HepG2 (cell line): ENCODE data around the gene TARBP2. TPM values are rescaled to one million over a fixed set of nuclear protein-coding genes. Genes with fewer than 3 reads are reported as not detected.

Experiments
- DR1 ChIP-seq: sonication (generic); formaldehyde crosslinking; IDR thresholded peaks from 2 replicates; pipeline ENCODE4 v1.8.0; 2021; ENCODE audit warnings: mild to moderate bottlenecking, missing genetic modification reagents, inconsistent platforms
- EED ChIP-seq: sonication (generic); formaldehyde crosslinking; IDR thresholded peaks from 2 replicates; pipeline ENCODE4 v1.5.0; 2020; ENCODE audit warnings: mild to moderate bottlenecking, missing genetic modification reagents
- ELF4 ChIP-seq: sonication (generic); formaldehyde crosslinking; IDR thresholded peaks from 2 replicates; pipeline ENCODE4 v1.5.0; 2020; ENCODE audit warnings: missing genetic modification reagents, mild to moderate bottlenecking, moderate library complexity, borderline replicate concordance
- GFI1 ChIP-seq: sonication (generic); formaldehyde crosslinking; IDR thresholded peaks from 2 replicates; pipeline ENCODE4 v1.5.0; 2020; ENCODE audit warnings: missing genetic modification reagents, mild to moderate bottlenecking, borderline replicate concordance
- GRHL1 ChIP-seq: sonication (generic); formaldehyde crosslinking; conservative IDR thresholded peaks from 2 replicates; pipeline ENCODE4 v1.8.0; 2022; ENCODE audit warnings: missing genetic modification reagents
- HNF1B ChIP-seq: sonication (generic); formaldehyde crosslinking; IDR thresholded peaks from 2 replicates; pipeline ENCODE4 v1.5.1; 2020; ENCODE audit warnings: mild to moderate bottlenecking, moderate library complexity, missing genetic modification reagents
- KLF15 ChIP-seq: sonication (generic); formaldehyde crosslinking; IDR thresholded peaks from 2 replicates; pipeline ENCODE4 v1.8.1; 2023; ENCODE audit warnings: borderline replicate concordance, mild to moderate bottlenecking, inconsistent platforms, missing genetic modification reagents, mixed read lengths
- MEF2D ChIP-seq: sonication (generic); formaldehyde crosslinking; IDR thresholded peaks from 2 replicates; pipeline ENCODE4 v1.5.1; 2020; ENCODE audit warnings: mild to moderate bottlenecking, missing genetic modification reagents
- MTA3 ChIP-seq: sonication (generic); formaldehyde crosslinking; IDR thresholded peaks from 2 replicates; pipeline ENCODE4 v1.4.0; 2020; ENCODE audit warnings: missing genetic modification reagents
- PAF1 ChIP-seq: IDR thresholded peaks from 2 replicates; pipeline ENCODE4 v1.6.1; 2016; ENCODE audit warnings: missing genetic modification reagents, missing compliant biosample characterization
- SALL1 ChIP-seq: sonication (generic); formaldehyde crosslinking; IDR thresholded peaks from 2 replicates; pipeline ENCODE4 v1.8.0; 2022; ENCODE audit warnings: mild to moderate bottlenecking, missing genetic modification reagents
- SP1 ChIP-seq, 2 experiments: fragments of 450-650 bp in 1 of 2; sonication (generic) in 1 of 2; formaldehyde crosslinking in 1 of 2; IDR thresholded peaks; 2 replicates each; pipeline versions ENCODE4 v1.4.0 to v1.6.1; 2016 to 2020; ENCODE audit warnings: missing genetic modification reagents in 1 of 2
- TEF ChIP-seq: sonication (generic); formaldehyde crosslinking; IDR thresholded peaks from 2 replicates; pipeline ENCODE4 v1.5.0; 2020; ENCODE audit warnings: missing genetic modification reagents
- TFDP2 ChIP-seq: sonication (generic); formaldehyde crosslinking; IDR thresholded peaks from 2 replicates; pipeline ENCODE4 v1.4.0; 2020; ENCODE audit warnings: missing genetic modification reagents
- TSC22D2 ChIP-seq: sonication (generic); formaldehyde crosslinking; IDR thresholded peaks from 2 replicates; pipeline ENCODE4 v1.5.1; 2020; ENCODE audit warnings: missing genetic modification reagents, mild to moderate bottlenecking, borderline replicate concordance
- ZNF816 ChIP-seq: sonication (generic); formaldehyde crosslinking; IDR thresholded peaks from 2 replicates; pipeline ENCODE4 v1.8.0; 2022; ENCODE audit warnings: missing genetic modification reagents, mild to moderate bottlenecking, borderline replicate concordance
- polyA plus RNA-seq, 8 experiments: library from polyadenylated mRNA; depleted of rRNA in 3 of 8; stranded (reverse) in 7 of 8; unstranded in 1 of 8; fragments of >200 nt; fragmentation: Illumina TruSeq in 4 of 8; extraction: Trizol in 4 of 8; gene quantifications; 2 replicates each; pipeline versions ENCODE4 v1.2.1 to v1.2.3, GENCODE V29; 2011 to 2016; ENCODE audit warnings: low read depth in 4 of 8, missing spikeins in 1 of 8, mixed read lengths in 1 of 8; ENCODE audit not compliant: insufficient read depth in 1 of 8
- total RNA-seq, 5 experiments: library from RNA; depleted of rRNA; stranded (reverse); fragments of >200 nt; fragmentation: Illumina TruSeq; extraction: Trizol; gene quantifications; 2 replicates each; pipeline ENCODE4 v1.2.3, GENCODE V29; 2016; ENCODE audit warnings: low read depth in 1 of 5
- TF ChIP-seq, protein P1 (sequence below): IDR thresholded peaks from 2 replicates; pipeline ENCODE4 v1.6.1; 2016
- TF ChIP-seq, protein P2 (sequence below): sonication (generic); formaldehyde crosslinking; IDR thresholded peaks from 2 replicates; pipeline ENCODE4 v1.4.0; 2020; ENCODE audit warnings: missing genetic modification reagents
- TF ChIP-seq, protein P3 (sequence below): sonication (generic); formaldehyde crosslinking; IDR thresholded peaks from 2 replicates; pipeline ENCODE4 v1.5.0; 2020; ENCODE audit warnings: missing genetic modification reagents, mild to moderate bottlenecking, borderline replicate concordance
- TF ChIP-seq, protein P4 (sequence below): sonication (generic); formaldehyde crosslinking; IDR thresholded peaks from 2 replicates; pipeline ENCODE4 v1.4.0; 2020; ENCODE audit warnings: mild to moderate bottlenecking, low read depth, missing genetic modification reagents

TARBP2 gene
- total and polyA plus RNA-seq, 2 of the 13 experiments (the other 11 are each of a cell fraction or from before 2014, with no cell fraction given), result 47.0 to 55.5 TPM

DNA sequence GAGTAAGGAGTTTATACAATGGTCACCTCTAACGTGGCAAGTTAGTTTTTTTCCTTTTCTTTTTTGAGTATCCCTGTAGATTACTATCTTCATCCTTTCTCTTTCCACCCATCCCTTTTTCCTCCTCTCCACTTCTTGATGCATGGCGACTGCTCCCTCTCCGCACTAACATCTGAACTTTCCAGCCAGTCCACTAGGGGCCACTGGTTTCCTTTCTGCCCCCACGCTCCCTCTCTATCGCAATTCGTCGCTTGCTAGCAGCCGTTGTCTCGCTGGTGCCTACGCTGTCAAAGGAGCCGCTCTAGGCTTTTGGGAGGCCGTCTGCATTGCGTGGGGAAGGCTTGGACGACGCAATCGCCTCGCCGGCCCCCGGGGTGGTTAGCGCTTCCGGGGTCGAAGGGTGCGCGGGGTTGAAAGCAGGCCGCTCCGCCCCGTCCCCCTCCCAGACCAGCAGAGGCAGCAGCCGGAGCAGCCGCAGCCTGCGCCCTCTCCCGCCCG lies 49.4 kb upstream of the TARBP2 start, which contains the start of gene PCBP2 (continued):
- TF ChIP-seq TFDP2 (CRISPR knock-in tag), result peak; percentile 33; the same call in 1 of the 2 replicates
- TF ChIP-seq HNF1B (CRISPR knock-in tag), result peak; percentile 97
- no peak for TF ChIP-seq ZNF816 (CRISPR knock-in tag)
- no peak for TF ChIP-seq KLF15 (CRISPR knock-in tag)
- no peak for TF ChIP-seq SP1 (IDR thresholded peaks at IDR 0.05)
- TF ChIP-seq SP1 (CRISPR knock-in tag; IDR thresholded peaks at IDR 0.05), result peak; percentile 70
- TF ChIP-seq PAF1 (CRISPR knock-in tag), result no peak
- no peak for TF ChIP-seq TEF (CRISPR knock-in tag)
- TF ChIP-seq GRHL1 (CRISPR knock-in tag), result no peak
- TF ChIP-seq, protein P1, sequence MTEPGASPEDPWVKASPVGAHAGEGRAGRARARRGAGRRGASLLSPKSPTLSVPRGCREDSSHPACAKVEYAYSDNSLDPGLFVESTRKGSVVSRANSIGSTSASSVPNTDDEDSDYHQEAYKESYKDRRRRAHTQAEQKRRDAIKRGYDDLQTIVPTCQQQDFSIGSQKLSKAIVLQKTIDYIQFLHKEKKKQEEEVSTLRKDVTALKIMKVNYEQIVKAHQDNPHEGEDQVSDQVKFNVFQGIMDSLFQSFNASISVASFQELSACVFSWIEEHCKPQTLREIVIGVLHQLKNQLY (CRISPR knock-in tag), result peak; percentile 52; the same call in 1 of the 2 replicates
- TF ChIP-seq MEF2D, result no peak
- peak; percentile 95 for TF ChIP-seq DR1
- TF ChIP-seq, protein P2, sequence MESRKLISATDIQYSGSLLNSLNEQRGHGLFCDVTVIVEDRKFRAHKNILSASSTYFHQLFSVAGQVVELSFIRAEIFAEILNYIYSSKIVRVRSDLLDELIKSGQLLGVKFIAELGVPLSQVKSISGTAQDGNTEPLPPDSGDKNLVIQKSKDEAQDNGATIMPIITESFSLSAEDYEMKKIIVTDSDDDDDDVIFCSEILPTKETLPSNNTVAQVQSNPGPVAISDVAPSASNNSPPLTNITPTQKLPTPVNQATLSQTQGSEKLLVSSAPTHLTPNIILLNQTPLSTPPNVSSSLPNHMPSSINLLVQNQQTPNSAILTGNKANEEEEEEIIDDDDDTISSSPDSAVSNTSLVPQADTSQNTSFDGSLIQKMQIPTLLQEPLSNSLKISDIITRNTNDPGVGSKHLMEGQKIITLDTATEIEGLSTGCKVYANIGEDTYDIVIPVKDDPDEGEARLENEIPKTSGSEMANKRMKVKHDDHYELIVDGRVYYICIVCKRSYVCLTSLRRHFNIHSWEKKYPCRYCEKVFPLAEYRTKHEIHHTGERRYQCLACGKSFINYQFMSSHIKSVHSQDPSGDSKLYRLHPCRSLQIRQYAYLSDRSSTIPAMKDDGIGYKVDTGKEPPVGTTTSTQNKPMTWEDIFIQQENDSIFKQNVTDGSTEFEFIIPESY (CRISPR knock-in tag), result peak; percentile 84
- TF ChIP-seq TSC22D2 (CRISPR knock-in tag), result no peak
- TF ChIP-seq, protein P3, sequence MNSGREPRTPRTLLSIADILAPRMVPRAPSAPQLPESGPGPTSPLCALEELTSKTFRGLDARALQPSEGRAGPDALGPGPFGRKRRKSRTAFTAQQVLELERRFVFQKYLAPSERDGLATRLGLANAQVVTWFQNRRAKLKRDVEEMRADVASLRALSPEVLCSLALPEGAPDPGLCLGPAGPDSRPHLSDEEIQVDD (CRISPR knock-in tag), result no peak
- TF ChIP-seq MTA3, result no peak
- TF ChIP-seq, protein P4, sequence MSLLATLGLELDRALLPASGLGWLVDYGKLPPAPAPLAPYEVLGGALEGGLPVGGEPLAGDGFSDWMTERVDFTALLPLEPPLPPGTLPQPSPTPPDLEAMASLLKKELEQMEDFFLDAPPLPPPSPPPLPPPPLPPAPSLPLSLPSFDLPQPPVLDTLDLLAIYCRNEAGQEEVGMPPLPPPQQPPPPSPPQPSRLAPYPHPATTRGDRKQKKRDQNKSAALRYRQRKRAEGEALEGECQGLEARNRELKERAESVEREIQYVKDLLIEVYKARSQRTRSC (CRISPR knock-in tag), result no peak
- no peak for TF ChIP-seq EED (CRISPR knock-in tag)
- no peak for TF ChIP-seq GFI1 (CRISPR knock-in tag)
- peak; percentile 80 for TF ChIP-seq SALL1 (CRISPR knock-in tag)
- TF ChIP-seq ELF4 (CRISPR knock-in tag), result no peak
